Activated T-helper 1 cell treated with anti-CD3 and anti-CD28 coated beads, Interleukin-12 subunit alpha, Interleukin-12 subunit beta, Interleukin-2, Interleukin-4 antibody, amounts not matched to agents 30 ng/mL and 10 ng/mL and 1 ng/mL, durations not matched to agents 14 hours and 24 hours and 36 hours (primary cell): ENCODE data around the gene BTAF1. TPM values are rescaled to one million over a fixed set of nuclear protein-coding genes. Genes with fewer than 3 reads are reported as not detected.
"Not testable (repeated sequence)": the region's sequence is repeated elsewhere in the genome, so short reads cannot be mapped to it uniquely, and the experiment has no call there.

Source experiments
- DNase-seq: peaks from one replicate; pipeline ENCODE4 v3.0.0; 2021; ENCODE audit warnings: low spot score
- H3K27ac Mint-ChIP-seq: one replicate; pipeline ENCODE4 v1.8.0; 2021; ENCODE audit warnings: mild to moderate bottlenecking, mixed read lengths
- H3K27me3 Mint-ChIP-seq: one replicate; pipeline ENCODE4 v1.8.0; 2022; ENCODE audit warnings: mild to moderate bottlenecking, moderate library complexity, mixed read lengths; ENCODE audit not compliant: insufficient read depth
- H3K36me3 Mint-ChIP-seq: one replicate; pipeline ENCODE4 v1.8.0; 2021; ENCODE audit warnings: low read depth, mixed read lengths
- H3K4me1 Mint-ChIP-seq: one replicate; pipeline ENCODE4 v1.8.0; 2021; ENCODE audit warnings: low read depth, mixed read lengths
- H3K4me3 Mint-ChIP-seq: one replicate; pipeline ENCODE4 v1.8.0; 2021; ENCODE audit warnings: mild to moderate bottlenecking, moderate library complexity, mixed read lengths
- H3K9me3 Mint-ChIP-seq: one replicate; pipeline ENCODE4 v1.8.0; 2021; ENCODE audit warnings: mixed read lengths
- intact Hi-C: fragments of 100-400 bp; cut with micrococcal nuclease; formaldehyde crosslinking; loops from one replicate; pipeline ENCODE4 v1.15.1; 2024
- total RNA-seq: library from RNA; stranded (reverse); gene quantifications from 2 replicates; pipeline ENCODE4 v1.2.3, GENCODE V29; 2022

BTAF1 gene
- total RNA-seq, 1 donor from 2014 or later, result 58.8 TPM

GRCh38 chr10:91893051-91893450 is 30.5 kb upstream of the BTAF1 start:
- no peak overlapping the region for H3K4me3 Mint-ChIP-seq
- intact Hi-C loops, result no loop called here
- peaks cover 1% of the 10 kb centered on the region for H3K4me1 Mint-ChIP-seq
- H3K27me3 Mint-ChIP-seq, result peaks cover 15% of the 10 kb centered on the region
- H3K9me3 Mint-ChIP-seq, result no peaks in the 10 kb centered on the region
- DNase-seq, result no peak
- peaks cover 2% of the 10 kb centered on the region for H3K36me3 Mint-ChIP-seq
- H3K27ac Mint-ChIP-seq, result no peak overlapping the region

GRCh38 chr10:91894261-91894685 is 29.3 kb upstream of the BTAF1 start:
- intact Hi-C loops, H3K4me3 Mint-ChIP-seq, DNase-seq, H3K36me3 Mint-ChIP-seq, H3K27ac Mint-ChIP-seq, H3K9me3 Mint-ChIP-seq, H3K4me1 Mint-ChIP-seq: not testable (repeated sequence)
- peaks cover 16% of the 10 kb centered on the region for H3K27me3 Mint-ChIP-seq

GRCh38 chr10:91896212-91896756 is 27.3 kb upstream of the BTAF1 start:
- peaks cover 4% of the 10 kb centered on the region for H3K27me3 Mint-ChIP-seq
- H3K36me3 Mint-ChIP-seq, result no peaks in the 10 kb centered on the region
- peaks cover 5% of the 10 kb centered on the region for H3K9me3 Mint-ChIP-seq
- DNase-seq, result no peak
- intact Hi-C loops, result no loop called here
- no peak overlapping the region for H3K4me3 Mint-ChIP-seq
- no peak overlapping the region for H3K27ac Mint-ChIP-seq
- peaks cover 3% of the 10 kb centered on the region for H3K4me1 Mint-ChIP-seq

GRCh38 chr10:91897421-91897820 is 26.1 kb upstream of the BTAF1 start:
- Mint-ChIP-seq H3K4me1 (peaks cover 15% of the 10 kb centered on the region), H3K27me3 (peaks cover 4% of the 10 kb centered on the region), H3K4me3 (no peak overlapping the region), H3K9me3 (peaks cover 10% of the 10 kb centered on the region), H3K27ac (no peak overlapping the region), H3K36me3 (no peaks in the 10 kb centered on the region)
- intact Hi-C loops, result no loop called here
- DNase-seq, result no peak

- peak overlapping the region; percentile 90 for H3K27ac Mint-ChIP-seq
- peaks cover 10% of the 10 kb centered on the region for H3K9me3 Mint-ChIP-seq
- peaks cover 28% of the 10 kb centered on the region for H3K4me1 Mint-ChIP-seq
- peaks cover 5% of the 10 kb centered on the region for H3K36me3 Mint-ChIP-seq
- peak overlapping the region; percentile 45 for H3K4me3 Mint-ChIP-seq
- DNase-seq, result no peak
- H3K27me3 Mint-ChIP-seq, result peaks cover 4% of the 10 kb centered on the region
- intact Hi-C loops, result loop anchor here (1.0 to 10.0 kb wide), 4 partner anchors 21 to 897 kb away; partner anchors contain the start of gene BTAF1
Observed at GRCh38 chr10:91901784-91902677, 21.5 kb upstream of the BTAF1 start.

- H3K27me3 Mint-ChIP-seq, result peaks cover 5% of the 10 kb centered on the region
- peaks cover 7% of the 10 kb centered on the region for H3K36me3 Mint-ChIP-seq
- peak overlapping the region; percentile 87 for H3K4me3 Mint-ChIP-seq
- DNase-seq, result no peak
- intact Hi-C loops, result loop anchor here (5.0 to 10.0 kb wide), 2 partner anchors 685 to 902 kb away; partner anchors contain the start of gene KIF11
- no peaks in the 10 kb centered on the region for H3K9me3 Mint-ChIP-seq
- peak overlapping the region; percentile 73 for H3K27ac Mint-ChIP-seq
- H3K4me1 Mint-ChIP-seq, result peaks cover 35% of the 10 kb centered on the region
Observed at GRCh38 chr10:91907033-91907594, 16.5 kb upstream of the BTAF1 start.

- DNase-seq, result no peak
- no peaks in the 10 kb centered on the region for H3K9me3 Mint-ChIP-seq
- intact Hi-C loops, result loop anchor here (1.0 to 10.0 kb wide), 4 partner anchors 21 to 903 kb away; partner anchors contain the start of genes KIF11 and TNKS2
- H3K27me3 Mint-ChIP-seq, result peaks cover 8% of the 10 kb centered on the region
- H3K4me1 Mint-ChIP-seq, result peaks cover 29% of the 10 kb centered on the region
- H3K27ac Mint-ChIP-seq, result peak overlapping the region; percentile 73
- H3K4me3 Mint-ChIP-seq, result peak overlapping the region; percentile 87
- peaks cover 7% of the 10 kb centered on the region for H3K36me3 Mint-ChIP-seq
Observed at GRCh38 chr10:91907914-91908336, 15.6 kb upstream of the BTAF1 start.

GRCh38 chr10:91908337-91909116 is 15.0 kb upstream of the BTAF1 start:
- Mint-ChIP-seq H3K36me3 (peaks cover 7% of the 10 kb centered on the region), H3K27me3 (peaks cover 14% of the 10 kb centered on the region), H3K4me1 (peaks cover 29% of the 10 kb centered on the region), H3K27ac (peak overlapping the region; percentile 82), H3K4me3 (peak overlapping the region; percentile 87), H3K9me3 (no peaks in the 10 kb centered on the region)
- DNase-seq, result peak; percentile 65
- intact Hi-C loops, result loop anchor here (1.0 to 10.0 kb wide), 7 partner anchors 15 to 1029 kb away; partner anchors contain the start of genes BTAF1, KIF11 and TNKS2

GRCh38 chr10:91909117-91909677 is 14.4 kb upstream of the BTAF1 start, which contains the start of gene FGFBP3:
Gene FGFBP3 (minus strand): TSS chr10:91909486. CDS start chr10:91908969, 517 bp downstream.
- no peak for DNase-seq
- Mint-ChIP-seq H3K4me3 (peak within 1 kb of the TSS; percentile 85), H3K9me3 (no peaks in the 10 kb centered on the region), H3K36me3 (peaks cover 7% of the 10 kb centered on the region), H3K27me3 (peaks cover 20% of the 10 kb centered on the region), H3K27ac (peak within 1 kb of the TSS; percentile 82), H3K4me1 (peaks cover 29% of the 10 kb centered on the region)
- intact Hi-C loops, result loop anchor here (1.0 to 10.0 kb wide), 6 partner anchors 14 to 1030 kb away; partner anchors contain the start of genes BTAF1 and KIF11

GRCh38 chr10:91910467-91910866 is 13.1 kb upstream of the BTAF1 start:
- Mint-ChIP-seq H3K9me3 (no peaks in the 10 kb centered on the region), H3K27me3 (peaks cover 25% of the 10 kb centered on the region), H3K27ac (no peak overlapping the region), H3K36me3 (peaks cover 5% of the 10 kb centered on the region), H3K4me1 (peaks cover 29% of the 10 kb centered on the region), H3K4me3 (no peak overlapping the region)
- intact Hi-C loops, result no loop called here
- no peak for DNase-seq

- no peak overlapping the region for H3K4me3 Mint-ChIP-seq
- peaks cover 2% of the 10 kb centered on the region for H3K36me3 Mint-ChIP-seq
- H3K4me1 Mint-ChIP-seq, result peaks cover 11% of the 10 kb centered on the region
- intact Hi-C loops, result loop anchor here (5.0 to 10.0 kb wide), 3 partner anchors 512 to 755 kb away; partner anchors contain the start of gene KIF11
- H3K27me3 Mint-ChIP-seq, result peaks cover 36% of the 10 kb centered on the region
- DNase-seq, result no peak
- no peak overlapping the region for H3K27ac Mint-ChIP-seq
- peaks cover 4% of the 10 kb centered on the region for H3K9me3 Mint-ChIP-seq
Observed at GRCh38 chr10:91919651-91920050, 3.9 kb upstream of the BTAF1 start.
